Measurements from ENCODE around the gene GDAP1L1.

- TF ChIP-seq POLR2A (IDR thresholded peaks at IDR 0.05) (no peak), CTCF (IDR thresholded peaks at IDR 0.05) (no peak)
Observed at GRCh38 chr20:44204832-44205215, 42.3 kb upstream of the GDAP1L1 start.

Measured in uterus (tissue), 2 donors.